SK-N-SH (cell line): ENCODE measurements around the gene RNF11. TPM values are rescaled to one million over a fixed set of nuclear protein-coding genes. Genes with fewer than 3 reads are reported as not detected.

ENCODE experiments used
- CTCF ChIA-PET: fragments of 300-600, 350-600 bp; formaldehyde crosslinking; extraction: SDS; loops from one replicate; lab custom pipeline; 2021; lab: Yijun Ruan, JAX
- POLR2A ChIA-PET: fragments of 350-600 bp; sonication (Branson Sonifier 250); formaldehyde crosslinking; extraction: SDS; loops from one replicate; lab custom pipeline; 2020; ENCODE audit warnings: antibody characterized with exemption, inconsistent platforms; lab: Yijun Ruan, JAX
- DNase-seq: peaks from one replicate; pipeline ENCODE4 v3.0.0; 2012
- H2AFZ ChIP-seq: fragments of 200-600 bp; sonication (generic); 2 replicates; pipeline ENCODE4 v1.8.1; 2016; ENCODE audit warnings: antibody characterized with exemption, mild to moderate bottlenecking, low read depth
- H3F3A ChIP-seq: fragments of 200-600 bp; sonication (generic); replicated peaks from 2 replicates; pipeline ENCODE3; 2016; ENCODE audit warnings: antibody characterized with exemption, mild to moderate bottlenecking; ENCODE audit not compliant: insufficient read depth
- H3K27ac ChIP-seq, 2 experiments: fragments of 200-500 bp in 1 of 2; fragments of 200-600 bp in 1 of 2; sonication (Bioruptor generic) in 1 of 2; sonication (generic), shearing (Covaris generic) in 1 of 2; 2 replicates each; pipeline versions ENCODE4 v1.5.1 to v1.6.1; 2014 to 2016; ENCODE audit warnings: low read depth in 2 of 2, inconsistent platforms in 1 of 2, low read length in 1 of 2, mild to moderate bottlenecking in 1 of 2, mixed read lengths in 1 of 2
- H3K27me3 ChIP-seq: fragments of 200-600 bp; sonication (generic), shearing (Covaris generic); 2 replicates; pipeline ENCODE4 v1.6.1; 2016; ENCODE audit warnings: mixed run types; ENCODE audit not compliant: insufficient read depth
- H3K36me3 ChIP-seq, 2 experiments: fragments of 200-500 bp in 1 of 2; fragments of 200-600 bp in 1 of 2; sonication (Bioruptor generic) in 1 of 2; sonication (generic) in 1 of 2; replicated peaks in 1 of 2; 2 replicates each; pipeline versions ENCODE3 to v1.5.1; 2014 to 2016; ENCODE audit warnings: low read length in 1 of 2, mild to moderate bottlenecking in 1 of 2; ENCODE audit not compliant: insufficient read depth in 2 of 2, control insufficient read depth in 1 of 2
- H3K4me1 ChIP-seq, 2 experiments: fragments of 200-500 bp in 1 of 2; fragments of 200-600 bp in 1 of 2; sonication (Bioruptor generic) in 1 of 2; sonication (generic), shearing (Covaris generic) in 1 of 2; 2 replicates each; pipeline versions ENCODE4 v1.5.1 to v1.6.1; 2014 to 2016; ENCODE audit warnings: low read depth in 1 of 2, low read length in 1 of 2, mixed run types in 1 of 2; ENCODE audit not compliant: insufficient read depth in 2 of 2, control insufficient read depth in 1 of 2
- H3K4me2 ChIP-seq: fragments of 200-600 bp; sonication (generic), shearing (Covaris generic); 2 replicates; pipeline ENCODE4 v1.6.1; 2017; ENCODE audit warnings: mixed run types
- H3K4me3 ChIP-seq, 2 experiments: fragments of 200-500 bp in 1 of 2; fragments of 200-600 bp in 1 of 2; sonication (Bioruptor generic) in 1 of 2; sonication (generic), shearing (Covaris generic) in 1 of 2; 2 replicates each; pipeline versions ENCODE4 v1.5.1 to v1.8.1; 2014 to 2016; ENCODE audit warnings: low read depth in 2 of 2, inconsistent platforms in 1 of 2, low read length in 1 of 2, mild to moderate bottlenecking in 1 of 2, mixed read lengths in 1 of 2, moderate library complexity in 1 of 2
- H3K79me2 ChIP-seq: fragments of 200-600 bp; sonication (generic); 2 replicates; pipeline ENCODE4 v1.8.1; 2017; ENCODE audit warnings: mild to moderate bottlenecking; ENCODE audit not compliant: insufficient read depth
- H3K9ac ChIP-seq: fragments of 200-600 bp; sonication (generic); 2 replicates; pipeline ENCODE4 v1.6.1; 2017; ENCODE audit warnings: mixed run types
- H3K9me2 ChIP-seq: fragments of 200-600 bp; sonication (generic); 2 replicates; pipeline ENCODE4 v1.6.1; 2017; ENCODE audit warnings: mixed run types
- H3K9me3 ChIP-seq: fragments of 200-600 bp; sonication (generic); 2 replicates; pipeline ENCODE4 v1.6.1; 2017; ENCODE audit warnings: mixed run types, mild to moderate bottlenecking, moderate library complexity
- H4K20me1 ChIP-seq: fragments of 200-600 bp; sonication (generic); 2 replicates; pipeline ENCODE4 v1.6.1; 2017; ENCODE audit warnings: mild to moderate bottlenecking, mixed run types; ENCODE audit not compliant: insufficient read depth
- CHD2 ChIP-seq: fragments of 150-350 bp; IDR thresholded peaks from 2 replicates; pipeline ENCODE4 v1.6.1; 2018; ENCODE audit warnings: low read length; ENCODE audit not compliant: partially characterized antibody
- ELF1 ChIP-seq: IDR thresholded peaks from 2 replicates; pipeline ENCODE4 v1.4.0; 2012
- EZH2phosphoT487 ChIP-seq: fragments of 200-600 bp; sonication (generic); IDR thresholded peaks from 2 replicates; pipeline ENCODE4 v1.6.1; 2017; ENCODE audit warnings: low read depth, mixed run types, mild to moderate bottlenecking, antibody characterized with exemption, moderate library complexity, borderline replicate concordance
- FOSL2 ChIP-seq: IDR thresholded peaks from 2 replicates; pipeline ENCODE4 v1.4.0; 2012; ENCODE audit warnings: low read depth, mild to moderate bottlenecking, moderate library complexity, borderline replicate concordance
- NRF1 ChIP-seq: IDR thresholded peaks from 2 replicates; pipeline ENCODE4 v1.6.1; 2012; ENCODE audit warnings: low read depth, mild to moderate bottlenecking, low read length
- RAD21 ChIP-seq: IDR thresholded peaks from 2 replicates; pipeline ENCODE4 v1.6.1; 2012; ENCODE audit warnings: mild to moderate bottlenecking, low read length
- RCOR1 ChIP-seq: fragments of 150-350 bp; IDR thresholded peaks from 2 replicates; pipeline ENCODE4 v1.6.1; 2017; ENCODE audit warnings: antibody characterized with exemption, low read length
- RFX5 ChIP-seq: IDR thresholded peaks from 2 replicates; pipeline ENCODE4 v1.6.1; 2012; ENCODE audit warnings: mild to moderate bottlenecking, improper control_type of control experiment, low read length
- TAF1 ChIP-seq: IDR thresholded peaks from 2 replicates; pipeline ENCODE4 v1.6.1; 2012; ENCODE audit warnings: low read depth, mild to moderate bottlenecking, low read length, moderate library complexity, borderline replicate concordance
- TCF12 ChIP-seq: IDR thresholded peaks from 2 replicates; pipeline ENCODE4 v1.4.0; 2012
- TEAD4 ChIP-seq: IDR thresholded peaks from 2 replicates; pipeline ENCODE4 v1.4.0; 2012; ENCODE audit warnings: mild to moderate bottlenecking, borderline replicate concordance; ENCODE audit not compliant: insufficient read depth
- YY1 ChIP-seq: IDR thresholded peaks from 2 replicates; pipeline ENCODE4 v1.4.0; 2012; ENCODE audit warnings: low read depth, mild to moderate bottlenecking
- WGBS: methylation state at CpG from one replicate; pipeline ENCODE4 v1.1.6; 2017; ENCODE audit warnings: low lambda C conversion rate; 5-methylcytosine and 5-hydroxymethylcytosine counted together
- polyA plus RNA-seq, 3 experiments: library from polyadenylated mRNA; depleted of rRNA; stranded (reverse); fragments of >200 nt; gene quantifications; 2 replicates each; pipeline ENCODE4 v1.2.3, GENCODE V29; 2012
- TF ChIP-seq, protein P1 (sequence below): IDR thresholded peaks from 2 replicates; pipeline ENCODE4; 2012
- TF ChIP-seq, protein P2 (sequence below): fragments of 150-350 bp; IDR thresholded peaks from 2 replicates; pipeline ENCODE4 v1.6.1; 2017; ENCODE audit warnings: antibody characterized with exemption, low read length, low read depth, borderline replicate concordance
- TF ChIP-seq, protein P3 (sequence below): IDR thresholded peaks from 2 replicates; pipeline ENCODE4 v1.4.0; 2012; ENCODE audit warnings: low read depth, borderline replicate concordance

RNF11 gene
- polyA plus RNA-seq, 1 of the 3 experiments (the other 2 are of a cell fraction), result 62.5 TPM

DNA sequence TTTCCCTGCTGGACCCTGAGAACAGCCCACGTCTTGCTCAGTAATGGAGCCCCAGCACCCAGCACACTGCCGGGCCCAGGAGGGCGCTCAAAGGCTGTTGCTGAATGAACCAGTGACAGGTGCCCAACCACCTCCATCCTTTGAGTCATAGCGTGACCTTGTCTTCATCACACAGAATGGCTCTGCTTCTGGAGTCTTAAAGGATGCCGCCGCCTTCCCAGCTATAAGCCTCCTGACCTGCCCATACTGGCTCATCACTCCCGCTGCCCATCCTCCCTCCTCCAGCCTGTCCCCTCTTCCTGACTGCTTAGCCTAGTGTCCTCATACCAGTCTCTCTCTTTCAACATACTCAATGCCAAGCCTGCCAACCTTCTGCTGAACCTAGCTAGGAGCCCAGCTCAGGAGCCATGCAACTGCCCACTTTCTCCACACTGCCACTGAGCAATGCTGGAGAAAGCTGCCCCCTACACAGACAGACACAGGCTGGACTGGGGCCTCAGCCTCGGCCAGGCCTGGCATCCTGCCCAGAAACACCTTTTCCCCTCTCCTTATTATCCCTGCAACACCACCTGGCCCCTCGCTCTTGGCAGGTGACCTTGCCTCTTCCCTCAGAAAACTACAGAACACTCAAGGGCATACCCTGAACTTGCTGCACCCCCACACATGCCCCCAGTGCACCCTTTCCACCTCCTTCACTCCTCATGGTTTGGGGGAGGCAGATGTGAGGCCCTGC is 80.2 kb downstream of the RNF11 start:
- no peak overlapping the region for H2AFZ ChIP-seq
- ChIA-PET CTCF (interaction anchor here (1.7 kb wide), 1 partner anchor 19 kb away, joined by 9 read pairs; no protein-coding TSS in a partner anchor), POLR2A (no interaction called here)
- H3K9me2 ChIP-seq, result no peaks in the 10 kb centered on the region
- H3K9ac ChIP-seq, result no peak overlapping the region
- H3K4me3 ChIP-seq, result no peak overlapping the region
- no peaks in the 10 kb centered on the region for H4K20me1 ChIP-seq
- no peak for DNase-seq
- H3K79me2 ChIP-seq, result no peaks in the 10 kb centered on the region
- H3K27me3 ChIP-seq, result no peaks in the 10 kb centered on the region
- no peaks in the 10 kb centered on the region for H3K9me3 ChIP-seq
- 95% methylated on average over 8 of the region's 9 CpGs for WGBS
- TF ChIP-seq, protein P1, sequence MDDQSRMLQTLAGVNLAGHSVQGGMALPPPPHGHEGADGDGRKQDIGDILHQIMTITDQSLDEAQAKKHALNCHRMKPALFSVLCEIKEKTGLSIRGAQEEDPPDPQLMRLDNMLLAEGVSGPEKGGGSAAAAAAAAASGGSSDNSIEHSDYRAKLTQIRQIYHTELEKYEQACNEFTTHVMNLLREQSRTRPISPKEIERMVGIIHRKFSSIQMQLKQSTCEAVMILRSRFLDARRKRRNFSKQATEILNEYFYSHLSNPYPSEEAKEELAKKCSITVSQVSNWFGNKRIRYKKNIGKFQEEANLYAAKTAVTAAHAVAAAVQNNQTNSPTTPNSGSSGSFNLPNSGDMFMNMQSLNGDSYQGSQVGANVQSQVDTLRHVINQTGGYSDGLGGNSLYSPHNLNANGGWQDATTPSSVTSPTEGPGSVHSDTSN, result no peak
- TF ChIP-seq TAF1, result no peak
- TF ChIP-seq RAD21, result no peak
- no peak for TF ChIP-seq RCOR1
- peaks cover 0 to 10% of the 10 kb centered on the region in 2 experiments; a peak in 3 of 4 replicates for H3K4me1 ChIP-seq
- peaks cover 6% of the 10 kb centered on the region for H3F3A ChIP-seq
- no peaks in the 10 kb centered on the region for H3K36me3 ChIP-seq
- no peak overlapping the region for H3K4me2 ChIP-seq
- no peak overlapping the region for H3K27ac ChIP-seq

DNA sequence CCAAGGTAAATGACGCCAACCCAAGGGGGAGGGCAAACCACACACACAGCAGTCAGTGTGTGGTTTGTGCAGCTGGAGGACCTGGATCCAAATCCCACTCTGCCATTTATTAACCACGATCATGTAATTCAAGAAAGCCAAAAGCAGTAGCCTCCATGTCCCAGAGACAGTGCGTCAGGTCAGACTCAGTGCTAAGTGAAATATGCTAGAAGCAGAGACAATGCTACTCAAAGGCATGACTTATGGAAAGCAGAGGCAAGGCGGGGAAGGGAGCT is 80.7 kb downstream of the RNF11 start:
- H3K9ac ChIP-seq, result no peak overlapping the region
- H3F3A ChIP-seq, result peaks cover 6% of the 10 kb centered on the region
- H2AFZ ChIP-seq, result no peak overlapping the region
- TF ChIP-seq CHD2 (no peak), FOSL2 (no peak), YY1 (no peak), ELF1 (no peak), TEAD4 (no peak), EZH2phosphoT487 (no peak), RCOR1 (no peak), NRF1 (no peak), RFX5 (no peak), TCF12 (no peak)
- TF ChIP-seq, protein P2, sequence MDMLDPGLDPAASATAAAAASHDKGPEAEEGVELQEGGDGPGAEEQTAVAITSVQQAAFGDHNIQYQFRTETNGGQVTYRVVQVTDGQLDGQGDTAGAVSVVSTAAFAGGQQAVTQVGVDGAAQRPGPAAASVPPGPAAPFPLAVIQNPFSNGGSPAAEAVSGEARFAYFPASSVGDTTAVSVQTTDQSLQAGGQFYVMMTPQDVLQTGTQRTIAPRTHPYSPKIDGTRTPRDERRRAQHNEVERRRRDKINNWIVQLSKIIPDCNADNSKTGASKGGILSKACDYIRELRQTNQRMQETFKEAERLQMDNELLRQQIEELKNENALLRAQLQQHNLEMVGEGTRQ, result no peak
- TF ChIP-seq, protein P3, sequence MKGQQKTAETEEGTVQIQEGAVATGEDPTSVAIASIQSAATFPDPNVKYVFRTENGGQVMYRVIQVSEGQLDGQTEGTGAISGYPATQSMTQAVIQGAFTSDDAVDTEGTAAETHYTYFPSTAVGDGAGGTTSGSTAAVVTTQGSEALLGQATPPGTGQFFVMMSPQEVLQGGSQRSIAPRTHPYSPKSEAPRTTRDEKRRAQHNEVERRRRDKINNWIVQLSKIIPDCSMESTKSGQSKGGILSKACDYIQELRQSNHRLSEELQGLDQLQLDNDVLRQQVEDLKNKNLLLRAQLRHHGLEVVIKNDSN, result no peak
- H3K4me2 ChIP-seq, result no peak overlapping the region
- H3K27ac ChIP-seq, result no peak overlapping the region
- H3K9me2 ChIP-seq, result no peaks in the 10 kb centered on the region
- no peaks in the 10 kb centered on the region for H4K20me1 ChIP-seq
- ChIA-PET CTCF (no interaction called here), POLR2A (no interaction called here)
- 86% methylated on average over 4 of the region's 4 CpGs for WGBS
- H3K27me3 ChIP-seq, result no peaks in the 10 kb centered on the region
- H3K36me3 ChIP-seq, result no peaks in the 10 kb centered on the region
- H3K4me3 ChIP-seq, result no peak overlapping the region
- DNase-seq, result no peak
- no peaks in the 10 kb centered on the region for H3K79me2 ChIP-seq
- H3K4me1 ChIP-seq, result peaks cover 0 to 10% of the 10 kb centered on the region in 2 experiments; a peak in 3 of 4 replicates
- H3K9me3 ChIP-seq, result no peaks in the 10 kb centered on the region
